DND-41 (cell line): ENCODE results near the gene MATN1.

Experiments
- ATAC-seq: fragments of 200-7000 bp; cut with Tn5 transposase; 3 replicates; pipeline ENCODE4 v1.9.1; 2021; ENCODE audit warnings: low read depth; ENCODE audit not compliant: insufficient read depth
- DNase-seq: peaks from one replicate; pipeline ENCODE4 v3.0.0-alpha.2; 2020
- H2AFZ ChIP-seq: 2 replicates; pipeline ENCODE4 v1.6.0; 2012; ENCODE audit warnings: low read depth, low read length
- H3K27ac ChIP-seq: 2 replicates; pipeline ENCODE4 v1.5.1; 2012; ENCODE audit warnings: low read length, inconsistent platforms
- H3K27me3 ChIP-seq: fragments of 200-600 bp; sonication (generic); 2 replicates; pipeline ENCODE4 v1.6.0; 2012; ENCODE audit warnings: low read length, mild to moderate bottlenecking, inconsistent platforms; ENCODE audit not compliant: insufficient read depth, poor library complexity
- H3K36me3 ChIP-seq: 2 replicates; pipeline ENCODE4 v1.5.1; 2012; ENCODE audit warnings: low read length, inconsistent platforms; ENCODE audit not compliant: insufficient read depth
- H3K4me1 ChIP-seq: 2 replicates; pipeline ENCODE4 v1.5.1; 2012; ENCODE audit warnings: mild to moderate bottlenecking, low read length; ENCODE audit not compliant: insufficient read depth
- H3K4me2 ChIP-seq: 2 replicates; pipeline ENCODE4 v1.6.0; 2012; ENCODE audit warnings: mild to moderate bottlenecking, moderate library complexity, low read length, inconsistent platforms; ENCODE audit not compliant: insufficient read depth
- H3K4me3 ChIP-seq, 2 experiments: fragments of 200-600 bp in 1 of 2; shearing (Covaris generic) in 1 of 2; 2 replicates each; pipeline ENCODE4 v1.5.1; 2012 to 2016; ENCODE audit warnings: inconsistent platforms in 2 of 2, low read length in 2 of 2, mild to moderate bottlenecking in 2 of 2, low read depth in 1 of 2, moderate library complexity in 1 of 2
- H3K79me2 ChIP-seq: 2 replicates; pipeline ENCODE4 v1.6.0; 2012; ENCODE audit warnings: low read length, inconsistent platforms; ENCODE audit not compliant: insufficient read depth
- H3K9ac ChIP-seq: 2 replicates; pipeline ENCODE4 v1.6.0; 2012; ENCODE audit warnings: low read depth, mild to moderate bottlenecking, inconsistent platforms, low read length, moderate library complexity
- H3K9me3 ChIP-seq: 2 replicates; pipeline ENCODE4 v1.5.1; 2012; ENCODE audit warnings: low read length, moderate library complexity, mild to moderate bottlenecking, inconsistent platforms; ENCODE audit not compliant: insufficient read depth, severe bottlenecking
- H4K20me1 ChIP-seq: 2 replicates; pipeline ENCODE4 v1.6.0; 2012; ENCODE audit warnings: low read length; ENCODE audit not compliant: insufficient read depth
- EZH2 ChIP-seq: IDR thresholded peaks from 3 replicates; pipeline ENCODE4 v1.6.1; 2012; ENCODE audit warnings: borderline replicate concordance, low read depth, mild to moderate bottlenecking, moderate library complexity, low read length, inconsistent platforms; ENCODE audit not compliant: severe bottlenecking
- TF ChIP-seq, protein P1 (sequence below): IDR thresholded peaks from 2 replicates; pipeline ENCODE4 v1.5.1; 2012; ENCODE audit warnings: borderline replicate concordance, low read length, moderate library complexity, mild to moderate bottlenecking; ENCODE audit not compliant: poor library complexity, severe bottlenecking; ENCODE audit errors: extremely low read depth

MATN1 gene

DNA sequence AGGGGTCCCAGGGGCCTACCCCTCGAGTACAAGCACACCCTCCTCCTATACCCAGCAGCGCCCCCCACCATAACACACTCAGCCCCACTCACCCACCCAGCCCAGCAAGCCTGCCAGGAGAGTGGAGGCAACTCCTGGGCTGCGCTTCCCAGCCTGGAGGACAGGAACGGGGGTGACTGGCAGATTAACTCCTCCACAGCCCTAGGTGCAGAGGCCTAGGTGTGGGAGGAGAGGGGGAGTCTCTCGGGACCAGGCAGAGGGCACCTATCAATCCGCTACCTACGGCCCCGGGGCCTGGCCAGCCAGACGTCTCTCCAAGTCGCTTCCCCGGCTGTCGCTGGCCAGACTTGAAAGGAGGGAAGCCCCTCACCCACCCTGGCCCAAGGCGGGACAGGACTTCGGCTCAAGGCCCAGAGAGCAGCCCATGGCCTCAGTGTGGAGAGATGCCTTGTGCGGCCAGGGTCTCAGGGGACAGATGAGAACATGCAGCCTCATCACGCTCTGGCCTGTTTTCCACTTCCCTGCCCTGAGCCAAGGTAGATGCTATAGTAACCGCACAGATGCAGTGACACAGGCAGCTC, 24.9 kb downstream of the MATN1 start:
- Histone ChIP-seq H3K4me2 (no peak overlapping the region), H2AFZ (no peak overlapping the region), H3K4me3 (no peak overlapping the region), H4K20me1 (no peaks in the 10 kb centered on the region), H3K9ac (no peak overlapping the region), H3K27ac (no peak overlapping the region), H3K79me2 (no peaks in the 10 kb centered on the region), H3K9me3 (no peaks in the 10 kb centered on the region), H3K4me1 (no peaks in the 10 kb centered on the region), H3K27me3 (peaks cover 7% of the 10 kb centered on the region), H3K36me3 (no peaks in the 10 kb centered on the region)
- DNase-seq (no peak), ATAC-seq (no peak)
- no peak for TF ChIP-seq EZH2
- TF ChIP-seq, protein P1, sequence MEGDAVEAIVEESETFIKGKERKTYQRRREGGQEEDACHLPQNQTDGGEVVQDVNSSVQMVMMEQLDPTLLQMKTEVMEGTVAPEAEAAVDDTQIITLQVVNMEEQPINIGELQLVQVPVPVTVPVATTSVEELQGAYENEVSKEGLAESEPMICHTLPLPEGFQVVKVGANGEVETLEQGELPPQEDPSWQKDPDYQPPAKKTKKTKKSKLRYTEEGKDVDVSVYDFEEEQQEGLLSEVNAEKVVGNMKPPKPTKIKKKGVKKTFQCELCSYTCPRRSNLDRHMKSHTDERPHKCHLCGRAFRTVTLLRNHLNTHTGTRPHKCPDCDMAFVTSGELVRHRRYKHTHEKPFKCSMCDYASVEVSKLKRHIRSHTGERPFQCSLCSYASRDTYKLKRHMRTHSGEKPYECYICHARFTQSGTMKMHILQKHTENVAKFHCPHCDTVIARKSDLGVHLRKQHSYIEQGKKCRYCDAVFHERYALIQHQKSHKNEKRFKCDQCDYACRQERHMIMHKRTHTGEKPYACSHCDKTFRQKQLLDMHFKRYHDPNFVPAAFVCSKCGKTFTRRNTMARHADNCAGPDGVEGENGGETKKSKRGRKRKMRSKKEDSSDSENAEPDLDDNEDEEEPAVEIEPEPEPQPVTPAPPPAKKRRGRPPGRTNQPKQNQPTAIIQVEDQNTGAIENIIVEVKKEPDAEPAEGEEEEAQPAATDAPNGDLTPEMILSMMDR, result no peak

DNA sequence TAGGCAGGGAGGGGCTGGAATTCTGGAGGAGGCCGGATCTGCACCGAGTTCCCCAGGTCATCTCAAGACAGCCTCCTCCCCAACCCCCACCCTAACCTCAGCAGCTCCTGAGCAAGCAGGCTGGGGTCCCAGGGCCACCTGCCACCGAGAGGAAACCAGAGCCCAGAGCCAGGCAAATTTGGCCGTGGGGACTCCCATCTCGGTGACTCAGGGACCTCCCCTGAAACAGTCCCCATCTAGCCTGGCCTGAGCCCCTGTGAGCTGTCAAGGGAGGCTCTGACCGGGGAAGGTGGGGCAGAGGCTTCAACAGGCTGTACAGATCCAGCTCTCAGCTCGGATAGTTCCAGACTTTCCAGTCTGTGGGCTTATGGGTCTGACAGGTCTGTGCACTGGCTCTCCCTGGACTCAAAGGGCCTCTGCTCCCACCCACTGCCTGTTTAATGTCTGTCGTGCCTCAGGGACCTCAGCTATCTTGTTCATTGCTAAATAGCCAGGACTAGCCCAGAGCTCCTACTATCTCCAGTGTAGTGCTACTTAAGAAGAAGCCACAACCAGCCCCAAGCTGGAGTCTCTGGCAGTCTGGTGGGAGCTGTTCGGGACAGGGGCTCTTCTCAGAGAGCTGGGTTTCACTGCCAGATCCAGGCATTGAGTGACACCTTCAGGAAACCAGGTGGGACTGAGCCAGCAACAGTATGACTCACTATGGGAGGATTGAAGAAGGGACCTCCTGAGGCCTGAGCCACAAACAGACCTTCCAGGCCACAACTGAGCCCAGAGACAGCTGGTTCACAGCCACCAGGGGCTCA, 25.6 kb downstream of the MATN1 start:
- Histone ChIP-seq H3K27me3 (peaks cover 7% of the 10 kb centered on the region), H3K4me3 (no peak overlapping the region), H3K9me3 (no peaks in the 10 kb centered on the region), H3K4me2 (no peak overlapping the region), H3K27ac (no peak overlapping the region), H3K4me1 (no peaks in the 10 kb centered on the region), H2AFZ (no peak overlapping the region), H3K9ac (no peak overlapping the region), H4K20me1 (no peaks in the 10 kb centered on the region), H3K36me3 (no peaks in the 10 kb centered on the region), H3K79me2 (no peaks in the 10 kb centered on the region)
- DNase-seq (no peak), ATAC-seq (no peak)
- TF ChIP-seq, protein P1, result no peak
- TF ChIP-seq EZH2, result no peak

DNA sequence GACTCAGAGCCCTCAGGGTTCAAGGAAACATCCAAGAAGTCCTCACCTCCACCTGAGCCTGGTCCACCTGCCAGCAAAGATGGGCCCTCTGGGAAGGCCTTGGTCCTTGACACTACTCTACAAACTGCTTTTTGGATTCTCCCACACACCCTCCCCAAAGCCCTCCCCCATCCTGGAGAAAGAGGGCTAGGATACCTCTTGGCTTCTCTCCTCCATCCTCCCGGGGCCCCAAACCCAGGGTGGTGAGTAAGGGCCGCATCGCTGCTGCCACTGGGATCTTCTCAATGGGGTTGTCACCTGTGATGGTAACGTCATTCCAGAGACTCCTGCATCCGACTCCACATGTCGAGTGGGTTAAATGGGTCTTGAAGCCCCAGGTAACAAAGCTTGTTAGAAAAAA, 26.6 kb downstream of the MATN1 start:
- H3K9ac ChIP-seq, result no peak overlapping the region
- no peaks in the 10 kb centered on the region for H3K79me2 ChIP-seq
- H3K36me3 ChIP-seq, result no peaks in the 10 kb centered on the region
- H3K4me1 ChIP-seq, result no peaks in the 10 kb centered on the region
- no peaks in the 10 kb centered on the region for H3K9me3 ChIP-seq
- TF ChIP-seq, protein P1, result no peak
- no peak for TF ChIP-seq EZH2
- no peak overlapping the region for H3K4me2 ChIP-seq
- no peak overlapping the region for H2AFZ ChIP-seq
- H3K27me3 ChIP-seq, result peaks cover 7% of the 10 kb centered on the region
- ATAC-seq (no peak), DNase-seq (no peak)
- no peaks in the 10 kb centered on the region for H4K20me1 ChIP-seq
- no peak overlapping the region for H3K4me3 ChIP-seq
- H3K27ac ChIP-seq, result no peak overlapping the region
